Activated B cell treated with CpG ODN at 0.5 μM for 24 hours (primary cell): ENCODE data around the gene TGFBI. TPM values are rescaled to one million over a fixed set of nuclear protein-coding genes. Genes with fewer than 3 reads are reported as not detected.

ENCODE experiments used
- ATAC-seq: fragments of 200-7000 bp; cut with Tn5 transposase; one replicate; pipeline ENCODE4 v1.10.0; 2021; ENCODE audit warnings: low read depth, mild to moderate bottlenecking, moderate library complexity
- CTCF ChIA-PET: fragments of 350-600 bp; sonication (Branson Sonifier 250); formaldehyde crosslinking; loops from one replicate; lab custom pipeline; 2021; ENCODE audit warnings: antibody characterized with exemption; lab: Charles Lee
- POLR2A ChIA-PET: fragments of 350-600 bp; sonication (Branson Sonifier 250); formaldehyde crosslinking; loops from one replicate; lab custom pipeline; 2021; ENCODE audit warnings: antibody characterized with exemption; lab: Charles Lee
- DNase-seq: peaks from one replicate; pipeline ENCODE4 v3.0.0; 2022
- H3K27ac Mint-ChIP-seq: one replicate; pipeline ENCODE4 v1.8.0; 2020; ENCODE audit warnings: mixed read lengths
- H3K27me3 Mint-ChIP-seq: one replicate; pipeline ENCODE4 v1.8.0; 2021; ENCODE audit warnings: mixed read lengths
- H3K36me3 Mint-ChIP-seq: one replicate; pipeline ENCODE4 v1.8.0; 2021; ENCODE audit warnings: low read depth, mixed read lengths
- H3K4me1 Mint-ChIP-seq: one replicate; pipeline ENCODE4 v1.8.0; 2021; ENCODE audit warnings: mixed read lengths
- H3K4me3 Mint-ChIP-seq: one replicate; pipeline ENCODE4 v1.8.0; 2020; ENCODE audit warnings: mild to moderate bottlenecking, mixed read lengths
- H3K9me3 Mint-ChIP-seq: one replicate; pipeline ENCODE4 v1.8.0; 2020; ENCODE audit warnings: mixed read lengths
- intact Hi-C: fragments of 100-400 bp; cut with micrococcal nuclease; formaldehyde crosslinking; loops from one replicate; pipeline ENCODE4 v1.15.1; 2024
- total RNA-seq: library from RNA; stranded (reverse); gene quantifications from 2 replicates; pipeline ENCODE4 v1.2.3, GENCODE V29; 2022
- TF ChIP-seq, protein P1 (sequence below): fragments of 200-600 bp; IDR thresholded peaks from one replicate; pipeline ENCODE4 v1.8.0; 2022; ENCODE audit warnings: antibody characterized with exemption, mild to moderate bottlenecking

The TGFBI gene
- total RNA-seq, 1 donor from 2014 or later: 1.3 TPM

DNA sequence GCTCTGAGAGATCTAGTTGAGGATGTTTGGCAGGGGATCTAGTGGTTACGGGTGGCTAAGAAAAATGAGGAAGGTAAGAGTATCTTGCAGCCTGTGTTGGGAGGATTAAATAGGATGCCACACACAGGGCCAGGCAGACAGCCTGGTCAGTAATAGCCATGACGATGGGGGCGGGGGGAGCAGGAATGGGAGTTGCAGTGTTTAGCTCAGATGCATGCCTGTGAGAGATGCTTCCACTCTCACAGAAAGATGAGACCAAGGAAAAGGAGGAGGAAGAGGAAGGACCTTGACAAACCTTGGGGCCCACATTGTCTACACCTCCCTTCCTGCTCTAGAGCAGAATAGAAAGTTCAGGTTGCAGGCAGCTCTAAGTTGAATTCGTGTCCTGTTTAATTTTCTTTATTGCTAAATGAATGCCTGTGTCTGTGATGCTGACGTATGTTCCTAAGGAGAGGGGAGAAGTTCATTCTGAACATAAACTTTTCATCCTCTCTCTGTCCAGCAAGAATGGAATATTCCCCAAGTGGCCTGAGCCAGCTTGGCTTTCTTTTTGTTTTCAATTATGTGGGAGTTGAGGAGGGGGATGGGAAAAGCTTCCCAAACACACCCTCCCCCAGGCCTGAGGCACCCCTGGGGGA lies 28.7 kb downstream of the TGFBI start:
- ATAC-seq: no peak
- CTCF ChIA-PET: no interaction called here
- Mint-ChIP-seq H3K36me3 (no peaks in the 10 kb centered on the region), H3K9me3 (no peaks in the 10 kb centered on the region), H3K4me1 (no peaks in the 10 kb centered on the region), H3K27me3 (peaks cover 5% of the 10 kb centered on the region), H3K4me3 (no peak overlapping the region), H3K27ac (no peak overlapping the region)
- TF ChIP-seq, protein P1, sequence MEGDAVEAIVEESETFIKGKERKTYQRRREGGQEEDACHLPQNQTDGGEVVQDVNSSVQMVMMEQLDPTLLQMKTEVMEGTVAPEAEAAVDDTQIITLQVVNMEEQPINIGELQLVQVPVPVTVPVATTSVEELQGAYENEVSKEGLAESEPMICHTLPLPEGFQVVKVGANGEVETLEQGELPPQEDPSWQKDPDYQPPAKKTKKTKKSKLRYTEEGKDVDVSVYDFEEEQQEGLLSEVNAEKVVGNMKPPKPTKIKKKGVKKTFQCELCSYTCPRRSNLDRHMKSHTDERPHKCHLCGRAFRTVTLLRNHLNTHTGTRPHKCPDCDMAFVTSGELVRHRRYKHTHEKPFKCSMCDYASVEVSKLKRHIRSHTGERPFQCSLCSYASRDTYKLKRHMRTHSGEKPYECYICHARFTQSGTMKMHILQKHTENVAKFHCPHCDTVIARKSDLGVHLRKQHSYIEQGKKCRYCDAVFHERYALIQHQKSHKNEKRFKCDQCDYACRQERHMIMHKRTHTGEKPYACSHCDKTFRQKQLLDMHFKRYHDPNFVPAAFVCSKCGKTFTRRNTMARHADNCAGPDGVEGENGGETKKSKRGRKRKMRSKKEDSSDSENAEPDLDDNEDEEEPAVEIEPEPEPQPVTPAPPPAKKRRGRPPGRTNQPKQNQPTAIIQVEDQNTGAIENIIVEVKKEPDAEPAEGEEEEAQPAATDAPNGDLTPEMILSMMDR: no peak
- no peak for DNase-seq
- intact Hi-C loops: no loop called here
- POLR2A ChIA-PET: no interaction called here

DNA sequence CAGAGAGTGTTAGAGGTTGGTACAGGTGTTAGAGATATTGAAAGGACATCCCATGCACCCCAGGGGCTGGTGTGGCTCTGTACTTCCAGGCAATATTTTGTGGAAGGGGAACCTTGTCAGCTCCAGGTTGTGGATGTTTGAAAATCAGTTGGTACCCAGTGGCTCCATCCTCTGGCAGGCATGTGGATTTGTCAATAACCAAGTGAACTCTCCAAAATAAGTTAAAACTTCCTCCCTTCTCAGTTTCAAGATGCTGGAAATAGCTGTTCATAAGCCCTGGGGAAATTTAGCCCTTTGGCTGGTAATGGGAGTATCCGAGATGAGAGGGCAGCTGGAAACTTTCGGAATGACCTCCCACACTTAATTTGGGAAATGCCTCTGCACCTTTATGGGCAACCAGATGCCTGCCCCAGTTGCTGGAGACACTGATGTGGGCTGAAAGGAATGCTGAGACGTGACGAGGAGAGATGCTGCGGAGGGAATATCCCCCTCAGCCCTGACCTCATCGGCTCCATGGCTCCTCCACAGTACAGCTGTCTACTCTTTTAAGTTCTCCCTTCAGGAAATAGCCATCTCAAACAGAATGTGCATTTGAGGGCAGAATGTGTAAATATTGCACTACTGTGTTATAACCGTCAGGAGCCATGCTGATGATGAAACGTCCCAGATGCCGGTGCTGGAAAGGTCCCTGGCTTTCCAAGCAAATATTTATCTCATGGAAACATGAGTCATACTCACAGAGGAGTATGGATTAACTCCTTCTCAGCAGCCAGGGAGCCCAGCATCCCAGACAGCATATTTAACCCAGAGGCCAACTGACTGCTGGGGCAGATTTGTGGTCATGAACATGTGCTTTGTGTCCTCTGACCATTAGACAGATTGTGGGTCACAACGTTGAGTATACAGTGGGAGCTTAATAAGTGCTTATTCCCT lies 29.5 kb downstream of the TGFBI start:
- Mint-ChIP-seq H3K27ac (no peak overlapping the region), H3K4me3 (no peak overlapping the region), H3K36me3 (no peaks in the 10 kb centered on the region), H3K9me3 (no peaks in the 10 kb centered on the region), H3K4me1 (no peaks in the 10 kb centered on the region), H3K27me3 (peaks cover 5% of the 10 kb centered on the region)
- POLR2A ChIA-PET: no interaction called here
- intact Hi-C loops: no loop called here
- TF ChIP-seq, protein P1: no peak
- DNase-seq (no peak), ATAC-seq (no peak)
- CTCF ChIA-PET: no interaction called here

DNA sequence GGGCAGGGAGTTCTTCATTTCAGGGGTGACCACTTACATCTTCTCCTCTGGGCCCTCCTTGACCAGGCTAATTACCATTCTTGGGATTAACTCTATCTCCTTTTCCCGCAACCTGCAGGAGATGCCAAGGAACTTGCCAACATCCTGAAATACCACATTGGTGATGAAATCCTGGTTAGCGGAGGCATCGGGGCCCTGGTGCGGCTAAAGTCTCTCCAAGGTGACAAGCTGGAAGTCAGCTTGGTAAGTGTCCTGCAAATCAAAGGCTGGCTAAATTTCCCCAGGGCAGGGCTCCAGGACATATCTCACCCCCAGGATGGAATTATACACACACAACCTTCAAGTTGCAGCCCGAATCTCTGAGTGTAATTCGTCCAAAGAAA lies 30.2 kb downstream of the TGFBI start:
- Mint-ChIP-seq H3K9me3 (no peaks in the 10 kb centered on the region), H3K4me1 (no peaks in the 10 kb centered on the region), H3K27me3 (peaks cover 3% of the 10 kb centered on the region), H3K4me3 (no peak overlapping the region), H3K36me3 (no peaks in the 10 kb centered on the region), H3K27ac (no peak overlapping the region)
- DNase-seq: no peak
- POLR2A ChIA-PET: no interaction called here
- intact Hi-C loops: no loop called here
- ATAC-seq: no peak
- TF ChIP-seq, protein P1: no peak
- CTCF ChIA-PET: no interaction called here

DNA sequence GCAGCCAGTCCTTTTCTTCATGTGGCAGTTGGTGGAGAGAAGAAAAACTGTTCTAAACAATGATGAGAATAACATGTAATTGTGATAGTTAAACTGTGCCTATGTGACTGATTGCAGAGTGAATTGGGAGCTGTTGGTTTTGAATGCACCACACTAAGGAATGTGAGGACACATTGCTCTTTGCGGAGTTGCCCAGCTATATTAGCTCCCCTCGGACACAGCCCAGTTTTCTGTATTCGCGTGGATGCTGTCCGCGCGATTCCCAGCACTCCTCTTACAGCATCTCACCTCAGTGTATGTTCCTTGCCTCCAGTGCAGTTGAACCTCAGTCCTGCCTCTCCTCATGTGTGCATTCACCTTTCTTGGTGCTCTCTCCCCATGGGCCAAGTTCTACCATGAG lies 32.2 kb downstream of the TGFBI start:
- ChIA-PET CTCF (no interaction called here), POLR2A (no interaction called here)
- DNase-seq (no peak), ATAC-seq (no peak)
- Mint-ChIP-seq H3K9me3 (no peaks in the 10 kb centered on the region), H3K4me3 (no peak overlapping the region), H3K4me1 (no peaks in the 10 kb centered on the region), H3K27me3 (peaks cover 3% of the 10 kb centered on the region), H3K36me3 (no peaks in the 10 kb centered on the region), H3K27ac (no peak overlapping the region)
- intact Hi-C loops: loop anchor here (5.0 kb wide), 2 partner anchors 114 to 174 kb away; no protein-coding TSS in a partner anchor
- TF ChIP-seq, protein P1: no peak

DNA sequence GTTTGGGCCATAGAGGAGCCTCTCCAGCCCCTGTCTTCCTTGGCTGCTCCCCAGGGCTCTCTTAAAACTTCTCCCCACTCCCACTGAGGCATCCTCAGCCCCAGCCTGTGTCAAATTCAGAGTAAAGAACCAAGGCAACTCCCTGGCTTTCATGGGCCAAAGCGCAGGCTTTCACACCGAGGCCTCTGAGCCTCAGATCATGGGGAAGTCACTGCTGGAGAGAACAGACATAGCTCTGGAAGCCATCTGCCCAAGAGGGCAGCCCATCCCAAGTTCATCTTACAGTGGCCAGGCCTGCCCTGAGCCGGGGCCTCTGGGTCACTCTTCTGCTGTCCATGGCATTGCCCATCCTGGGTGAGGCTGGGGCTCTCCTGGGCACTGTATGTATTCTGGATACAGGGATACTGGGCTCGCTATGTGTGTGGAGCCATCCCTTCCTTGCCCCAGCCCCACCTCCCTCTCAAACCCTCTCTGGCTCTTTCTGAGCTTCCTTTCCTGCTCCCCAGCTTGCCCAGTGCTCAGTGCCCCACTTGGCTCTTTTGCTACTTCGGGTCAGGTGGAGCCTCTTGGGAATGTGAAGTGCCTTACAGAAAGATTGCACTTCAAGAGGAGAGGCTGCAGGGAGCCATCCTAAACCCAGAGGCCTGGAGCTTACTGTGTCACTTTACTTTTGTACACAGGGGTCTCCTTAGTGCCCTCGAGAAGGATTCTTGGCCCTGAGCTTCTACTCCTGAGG lies 33.0 kb downstream of the TGFBI start:
- intact Hi-C loops: loop anchor here (5.0 kb wide), 2 partner anchors 114 to 174 kb away; no protein-coding TSS in a partner anchor
- DNase-seq: no peak
- no peaks in the 10 kb centered on the region for H3K9me3 Mint-ChIP-seq
- H3K27me3 Mint-ChIP-seq: peaks cover 3% of the 10 kb centered on the region
- H3K4me1 Mint-ChIP-seq: no peaks in the 10 kb centered on the region
- no peaks in the 10 kb centered on the region for H3K36me3 Mint-ChIP-seq
- no peak overlapping the region for H3K4me3 Mint-ChIP-seq
- ChIA-PET POLR2A (no interaction called here), CTCF (no interaction called here)
- ATAC-seq: no peak
- no peak overlapping the region for H3K27ac Mint-ChIP-seq
- TF ChIP-seq, protein P1: no peak
